Measurements from ENCODE around the gene NOP10. TPM values are rescaled to one million over a fixed set of nuclear protein-coding genes. Genes with fewer than 3 reads are reported as not detected.

NOP10 gene
- total RNA-seq, 6 donors from 2014 or later: 75.4 to 177 (median 104) TPM

DNA sequence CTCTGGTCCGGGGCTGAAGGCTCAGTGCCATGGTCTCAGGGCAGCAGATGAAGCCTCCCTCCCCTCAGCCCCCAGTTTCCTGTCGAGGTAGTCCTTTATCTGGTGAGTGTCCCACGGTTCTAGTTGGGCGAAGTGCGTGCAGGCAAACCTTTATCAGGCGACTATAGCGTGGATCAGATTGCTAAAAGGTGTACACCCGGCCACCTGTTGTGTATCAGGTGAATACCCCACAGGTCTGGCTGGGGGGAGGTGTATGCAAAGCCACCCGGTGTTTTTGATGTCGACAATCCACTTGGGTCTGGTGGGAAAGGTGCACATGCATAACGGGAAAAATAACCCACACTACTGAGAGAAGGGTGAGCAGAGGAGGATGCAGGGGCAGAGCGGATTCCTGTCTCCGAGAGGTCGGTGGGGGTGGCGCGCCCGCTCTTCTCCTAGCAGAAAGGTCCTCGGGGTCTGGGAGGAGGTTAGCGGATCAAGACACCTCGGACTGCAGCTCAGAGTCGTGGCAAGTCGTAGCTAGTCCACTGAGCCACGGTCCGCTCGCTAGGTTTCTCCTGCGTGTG, 5.9 kb downstream of the NOP10 start:
- Histone ChIP-seq H3K9me3 (no peaks in the 10 kb centered on the region), H3K27me3 (no peaks in the 10 kb centered on the region), H3K36me3 (peaks cover 0 to 21% (median 1%) of the 10 kb centered on the region in 4 donors), H3K4me3 (peak overlapping the region; percentile 90 to 98 (median 97)), H3K4me1 (peaks cover 27 to 57% (median 41%) of the 10 kb centered on the region in 4 donors), H3K27ac (peak overlapping the region; percentile 91 to 97 (median 94))
- WGBS, 2 donors: 0% methylated on average over 24 to 26 of the region's 26 CpGs
- no peak for TF ChIP-seq POLR2A (IDR thresholded peaks at IDR 0.05)
- no peak for TF ChIP-seq POLR2AphosphoS5 (IDR thresholded peaks at IDR 0.05)
- TF ChIP-seq, protein P1, sequence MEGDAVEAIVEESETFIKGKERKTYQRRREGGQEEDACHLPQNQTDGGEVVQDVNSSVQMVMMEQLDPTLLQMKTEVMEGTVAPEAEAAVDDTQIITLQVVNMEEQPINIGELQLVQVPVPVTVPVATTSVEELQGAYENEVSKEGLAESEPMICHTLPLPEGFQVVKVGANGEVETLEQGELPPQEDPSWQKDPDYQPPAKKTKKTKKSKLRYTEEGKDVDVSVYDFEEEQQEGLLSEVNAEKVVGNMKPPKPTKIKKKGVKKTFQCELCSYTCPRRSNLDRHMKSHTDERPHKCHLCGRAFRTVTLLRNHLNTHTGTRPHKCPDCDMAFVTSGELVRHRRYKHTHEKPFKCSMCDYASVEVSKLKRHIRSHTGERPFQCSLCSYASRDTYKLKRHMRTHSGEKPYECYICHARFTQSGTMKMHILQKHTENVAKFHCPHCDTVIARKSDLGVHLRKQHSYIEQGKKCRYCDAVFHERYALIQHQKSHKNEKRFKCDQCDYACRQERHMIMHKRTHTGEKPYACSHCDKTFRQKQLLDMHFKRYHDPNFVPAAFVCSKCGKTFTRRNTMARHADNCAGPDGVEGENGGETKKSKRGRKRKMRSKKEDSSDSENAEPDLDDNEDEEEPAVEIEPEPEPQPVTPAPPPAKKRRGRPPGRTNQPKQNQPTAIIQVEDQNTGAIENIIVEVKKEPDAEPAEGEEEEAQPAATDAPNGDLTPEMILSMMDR (IDR thresholded peaks at IDR 0.05): no peak
- no peak for TF ChIP-seq EP300 (IDR thresholded peaks at IDR 0.05)
- ATAC-seq (ENCODE audit: low FRiP score in 2 of 2) (peak; percentile 27 to 30), DNase-seq (no peak)

DNA sequence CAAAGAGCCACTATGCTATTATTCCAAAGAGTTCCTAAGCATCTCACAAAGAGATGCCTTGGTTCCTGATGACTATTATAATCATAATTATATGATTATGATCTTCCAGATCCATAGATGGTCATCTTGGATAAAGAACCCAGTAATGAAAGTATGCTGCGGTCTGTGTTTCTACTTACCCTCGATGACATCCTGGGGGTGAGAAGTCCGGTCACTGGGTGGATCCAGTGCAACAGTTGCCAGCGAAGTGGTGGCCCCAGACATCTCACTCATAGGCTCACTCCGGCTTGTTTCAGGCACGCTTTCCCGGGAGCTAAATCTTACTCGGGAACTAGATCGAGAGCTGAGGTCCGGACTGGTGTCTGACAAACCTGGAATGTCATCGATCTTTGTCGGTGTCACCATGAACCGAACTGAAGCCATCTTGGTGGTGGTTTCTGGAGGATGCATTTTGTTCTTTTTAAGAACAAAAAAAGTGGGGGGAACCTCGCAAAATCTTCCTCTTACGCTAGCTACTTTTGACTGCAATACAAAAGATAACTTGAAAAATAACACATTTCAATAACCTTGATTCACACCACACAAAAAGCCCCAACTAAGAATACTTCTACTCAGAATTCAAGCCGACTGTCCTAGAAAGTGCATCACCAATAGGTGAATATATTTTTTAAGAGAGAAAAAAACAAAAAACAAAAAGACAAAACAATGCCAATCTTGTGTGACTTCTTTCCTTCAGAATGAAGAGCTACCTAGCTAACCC, 6.5 kb downstream of the NOP10 start:
- WGBS, 2 donors: 76 to 81% methylated on average over 16 of the region's 16 CpGs
- peak overlapping the region; percentile 91 to 97 (median 94) for H3K27ac ChIP-seq
- H3K4me3 ChIP-seq: peak overlapping the region in 3 of 4 donors; percentile 90 to 98 (median 96)
- DNase-seq (no peak), ATAC-seq (ENCODE audit: low FRiP score in 2 of 2) (no peak)
- H3K27me3 ChIP-seq: no peaks in the 10 kb centered on the region
- peak in 1 of 2 donors; percentile 25 for TF ChIP-seq POLR2AphosphoS5 (IDR thresholded peaks at IDR 0.05)
- no peak for TF ChIP-seq POLR2A (IDR thresholded peaks at IDR 0.05)
- TF ChIP-seq EP300 (IDR thresholded peaks at IDR 0.05): no peak
- peaks cover 0 to 17% (median 1%) of the 10 kb centered on the region in 4 donors for H3K36me3 ChIP-seq
- H3K4me1 ChIP-seq: peaks cover 24 to 50% (median 34%) of the 10 kb centered on the region in 4 donors
- no peaks in the 10 kb centered on the region for H3K9me3 ChIP-seq

DNA sequence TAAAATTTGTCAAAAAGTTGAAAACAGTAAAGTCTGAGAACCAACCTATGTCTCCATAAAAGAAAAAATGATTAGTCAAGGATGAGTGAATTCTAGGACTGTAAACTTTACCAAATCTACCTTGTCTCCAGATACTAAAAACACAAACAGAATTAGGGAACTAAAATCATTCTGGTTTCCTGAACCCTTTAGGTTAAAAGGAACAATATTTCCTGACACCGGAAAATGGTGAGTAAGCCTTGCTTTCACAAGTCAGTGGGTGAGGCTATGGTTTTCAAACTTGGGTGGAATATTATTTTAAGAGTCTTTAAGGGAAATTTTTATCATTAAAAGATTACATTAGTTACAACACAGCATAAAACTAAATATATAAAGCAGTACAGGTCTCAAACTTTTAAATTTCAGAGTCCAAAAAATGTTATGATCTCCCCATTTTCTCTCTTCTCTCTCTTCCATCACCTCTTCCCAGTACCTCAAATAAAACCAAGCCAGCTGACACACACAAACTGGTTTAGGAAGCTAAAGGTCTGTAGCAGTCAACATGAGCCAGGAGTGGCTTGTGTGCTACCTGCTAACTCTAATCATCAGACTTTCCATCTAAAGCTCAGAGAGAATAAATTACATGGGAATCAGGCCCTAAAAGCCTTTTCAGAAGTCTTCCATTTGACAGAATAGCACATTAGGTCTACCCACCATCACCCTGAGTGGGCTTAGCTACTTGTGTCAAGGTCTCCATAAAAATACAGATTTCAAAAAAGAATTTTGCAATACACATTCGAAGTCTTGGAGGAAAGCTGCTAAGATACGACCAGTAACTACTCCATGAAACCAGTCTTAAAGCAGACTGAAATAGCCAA, 7.5 kb downstream of the NOP10 start:
- Histone ChIP-seq H3K27me3 (no peaks in the 10 kb centered on the region), H3K9me3 (no peaks in the 10 kb centered on the region), H3K27ac (peak overlapping the region; percentile 91 to 97 (median 94)), H3K36me3 (peaks cover 0 to 8% (median 0%) of the 10 kb centered on the region in 4 donors), H3K4me1 (peaks cover 23 to 47% (median 31%) of the 10 kb centered on the region in 4 donors), H3K4me3 (peak overlapping the region in 3 of 4 donors; percentile 7 to 98 (median 96))
- DNase-seq (no peak), ATAC-seq (ENCODE audit: low FRiP score in 2 of 2) (no peak)
- 46 to 59% methylated on average over 3 of the region's 3 CpGs for WGBS, 2 donors
- no peak for TF ChIP-seq EP300 (IDR thresholded peaks at IDR 0.05)
- TF ChIP-seq POLR2A (IDR thresholded peaks at IDR 0.05): no peak
- no peak for TF ChIP-seq POLR2AphosphoS5 (IDR thresholded peaks at IDR 0.05)
- TF ChIP-seq, protein P1 (IDR thresholded peaks at IDR 0.05): no peak

DNA sequence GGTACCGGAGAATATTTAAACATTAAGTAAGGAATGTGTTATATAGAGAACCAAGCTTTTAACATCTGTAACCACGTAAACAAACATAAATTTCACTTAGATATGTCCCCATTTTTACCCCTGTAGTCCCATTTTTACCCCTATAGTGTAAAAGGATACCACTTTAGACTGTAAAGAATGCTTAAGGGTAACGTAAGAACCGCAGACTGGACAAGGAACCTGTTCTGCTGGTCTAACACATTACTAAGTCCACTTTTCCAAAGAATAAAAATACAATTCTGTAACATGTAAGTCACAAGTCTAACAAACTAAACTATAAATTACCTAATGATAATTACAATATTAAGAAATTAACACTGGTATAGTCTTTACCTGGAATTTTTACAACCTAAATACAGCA, 8.3 kb downstream of the NOP10 start:
- peak overlapping the region in 3 of 4 donors; percentile 7 to 98 (median 8) for H3K4me3 ChIP-seq
- WGBS, 2 donors: 52 to 55% methylated on average over 4 of the region's 4 CpGs
- H3K36me3 ChIP-seq: peaks cover 0 to 5% (median 0%) of the 10 kb centered on the region in 4 donors
- no peak for TF ChIP-seq POLR2A (IDR thresholded peaks at IDR 0.05)
- no peak for TF ChIP-seq EP300 (IDR thresholded peaks at IDR 0.05)
- no peak for TF ChIP-seq POLR2AphosphoS5 (IDR thresholded peaks at IDR 0.05)
- TF ChIP-seq, protein P1 (IDR thresholded peaks at IDR 0.05): no peak
- H3K27ac ChIP-seq: peak overlapping the region; percentile 70 to 97 (median 94)
- DNase-seq (no peak), ATAC-seq (ENCODE audit: low FRiP score in 2 of 2) (no peak)
- no peaks in the 10 kb centered on the region for H3K27me3 ChIP-seq
- H3K9me3 ChIP-seq: no peaks in the 10 kb centered on the region
- H3K4me1 ChIP-seq: peaks cover 23 to 47% (median 31%) of the 10 kb centered on the region in 4 donors

Measured in upper lobe of left lung (tissue), 6 donors.